ENCODE data around the gene CBX4.

The CBX4 gene

GRCh38 chr17:79829004-79829403 lies 10.2 kb downstream of the CBX4 start:
- no peak for DNase-seq

DNA sequence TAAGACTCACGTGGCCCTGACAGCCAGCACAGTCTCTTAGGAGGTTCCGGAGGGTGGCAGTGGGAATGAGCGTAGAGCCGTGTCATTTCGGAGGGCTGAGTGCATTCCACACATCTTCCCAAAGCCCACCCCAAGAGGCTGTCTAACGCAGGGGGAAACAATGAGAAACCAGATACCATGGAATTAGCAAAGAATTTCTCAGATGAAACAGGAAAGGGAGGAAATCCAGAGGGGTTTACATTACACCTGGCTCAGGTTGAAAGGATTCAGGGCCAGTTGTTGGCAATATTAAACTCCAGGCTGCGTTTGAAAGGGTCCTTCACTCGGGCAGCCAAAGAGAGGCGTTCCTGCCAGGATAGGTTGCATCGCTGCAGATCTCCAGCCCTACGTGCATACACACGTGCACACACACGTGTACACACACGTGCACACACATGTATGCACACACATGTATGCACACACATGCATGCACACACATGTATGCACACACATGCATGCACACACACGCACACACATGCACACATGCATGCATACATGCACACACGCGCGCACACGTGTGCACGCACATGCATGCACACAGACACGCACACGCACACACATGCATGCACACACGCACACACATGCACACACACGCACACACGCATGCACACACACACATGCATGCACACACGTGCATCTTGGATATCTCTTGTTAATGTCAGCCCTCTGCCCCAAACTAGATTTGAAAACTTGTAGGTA lies 12.2 kb downstream of the CBX4 start:
- DNase-seq: no peak

GRCh38 chr17:79826204-79826680 lies 13.0 kb downstream of the CBX4 start:
- DNase-seq: no peak

GRCh38 chr17:79825580-79825921 lies 13.7 kb downstream of the CBX4 start:
- DNase-seq: no peak

- no peak for DNase-seq
These were observed 14.2 kb downstream of the CBX4 start for GRCh38 chr17:79824893-79825579.

GRCh38 chr17:79824234-79824633 lies 15.0 kb downstream of the CBX4 start:
- no peak for DNase-seq

DNA sequence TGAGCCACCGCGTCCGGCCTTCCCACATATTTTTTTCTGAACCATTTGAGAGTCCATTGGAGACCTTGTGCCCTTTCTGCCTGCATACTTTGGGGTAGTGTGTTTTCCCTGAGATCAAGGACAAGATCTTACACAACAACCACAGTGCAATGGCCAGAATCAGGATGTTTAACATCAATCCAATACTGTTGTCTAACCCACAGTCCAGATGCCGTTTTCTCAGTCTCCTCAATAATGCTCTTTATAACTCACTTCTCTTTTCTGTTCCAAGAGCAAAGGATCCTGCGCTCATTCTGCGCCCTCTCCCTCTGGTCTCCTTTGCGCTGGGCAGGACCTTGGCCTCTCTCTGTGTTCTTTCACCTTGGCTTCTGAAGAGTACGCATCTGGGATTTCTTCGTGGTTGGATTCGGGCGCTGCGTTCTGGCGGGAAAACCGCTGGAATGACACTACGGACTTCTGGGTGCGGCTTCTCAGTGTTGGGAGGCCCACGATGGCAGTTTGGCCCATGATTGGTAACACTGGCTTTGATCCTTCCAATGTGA lies 16.6 kb downstream of the CBX4 start:
- no peak for DNase-seq

- no peak for DNase-seq
These were observed 17.7 kb downstream of the CBX4 start for GRCh38 chr17:79821331-79822095.

- no peak for DNase-seq
These were observed 18.3 kb downstream of the CBX4 start for GRCh38 chr17:79820959-79821330.

GRCh38 chr17:79819534-79820276 lies 19.5 kb downstream of the CBX4 start:
- no peak for DNase-seq

- no peak for DNase-seq
These were observed 20.2 kb downstream of the CBX4 start for GRCh38 chr17:79819085-79819484.

- DNase-seq: no peak
These were observed 21.0 kb downstream of the CBX4 start for GRCh38 chr17:79818026-79818758.

GRCh38 chr17:79815836-79816461 lies 23.3 kb downstream of the CBX4 start:
- DNase-seq: no peak

DNA sequence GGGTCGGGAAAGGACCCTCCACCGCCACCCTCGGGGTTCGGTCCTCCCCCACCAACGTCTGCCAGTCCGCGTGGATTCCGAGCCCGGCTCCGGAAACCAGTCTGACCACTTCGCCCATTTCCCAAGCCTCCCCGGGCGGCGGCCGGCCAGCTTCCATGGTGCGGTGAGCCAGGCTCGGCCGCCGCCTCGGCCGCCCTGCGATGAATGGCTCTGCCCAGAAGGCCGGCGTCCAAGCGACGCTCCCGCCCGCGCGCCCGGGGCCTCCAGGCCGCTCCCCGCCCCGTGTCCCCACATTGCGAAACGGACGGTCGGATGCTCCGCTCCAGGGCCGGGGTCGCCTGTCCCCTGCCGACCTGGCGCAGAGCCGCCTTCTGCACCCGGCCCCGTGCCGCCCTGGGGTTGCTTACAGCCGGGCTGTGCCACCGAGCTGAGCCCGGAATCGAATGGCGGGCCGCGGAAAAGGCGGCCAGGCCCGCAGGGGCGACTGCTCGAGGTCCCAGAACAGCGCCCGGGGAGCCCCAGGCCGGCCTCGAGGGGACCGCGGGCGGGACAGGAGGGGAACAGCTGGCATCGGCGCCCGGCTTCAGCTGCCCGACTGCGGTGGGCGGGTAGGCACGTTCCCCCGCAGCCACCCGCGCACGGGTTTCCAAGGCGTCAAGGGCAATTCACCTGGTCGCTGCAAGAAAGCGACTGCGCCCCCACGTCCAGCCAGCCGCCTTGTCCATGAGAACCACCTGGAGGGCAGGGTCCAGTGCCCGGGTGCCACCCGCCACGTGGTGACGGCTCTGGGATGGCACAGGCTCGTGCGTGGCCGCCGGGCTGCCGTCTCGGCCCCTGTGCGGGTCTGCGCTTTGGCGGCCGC lies 24.0 kb downstream of the CBX4 start:
- DNase-seq: no peak

- DNase-seq: no peak
These were observed 24.9 kb downstream of the CBX4 start for GRCh38 chr17:79814127-79814973.

DNA sequence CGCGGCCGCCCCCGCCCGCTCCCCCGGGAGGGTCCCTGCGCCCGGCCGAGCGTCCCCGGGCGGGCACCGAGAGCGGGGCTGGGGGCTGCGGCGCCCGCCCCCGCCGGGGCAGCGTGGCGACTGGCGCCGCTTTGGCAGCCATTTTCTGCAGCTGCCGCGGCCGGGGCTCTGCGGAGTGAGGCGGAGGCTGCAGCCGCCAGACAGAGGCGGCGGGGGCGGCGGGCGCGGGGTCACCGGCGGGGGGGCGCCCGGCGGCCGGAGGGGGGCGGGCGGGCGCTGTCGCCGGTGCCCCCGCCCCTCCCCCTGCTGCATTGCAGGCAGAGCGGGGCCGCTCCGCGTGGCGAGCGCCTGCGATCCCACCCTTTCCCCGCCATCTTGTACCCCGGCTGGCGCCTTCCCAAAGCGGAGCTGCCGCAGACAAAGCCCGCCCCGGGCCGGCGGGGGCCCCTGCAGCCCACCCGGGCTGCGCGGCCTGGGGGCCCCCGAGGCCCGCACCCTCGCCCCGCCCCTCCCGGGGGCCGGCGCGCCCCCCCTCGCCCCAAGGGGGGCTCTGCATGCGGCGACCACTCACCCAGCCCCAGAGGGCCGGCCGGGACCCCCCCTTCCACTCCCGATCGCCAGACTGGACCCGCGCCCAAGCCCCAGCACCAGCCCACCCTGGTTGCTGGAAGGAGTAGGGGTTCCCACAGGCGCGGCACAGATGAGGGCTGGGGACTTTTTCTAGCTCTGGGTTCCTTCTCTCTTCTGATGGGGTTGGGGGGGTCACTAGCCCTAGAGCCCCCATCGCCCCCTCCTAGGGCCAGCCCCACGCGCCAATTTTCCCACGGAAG lies 25.7 kb downstream of the CBX4 start:
- no peak for DNase-seq

GRCh38 chr17:79812353-79813258 lies 26.6 kb downstream of the CBX4 start:
- DNase-seq: no peak
